ENCODE data around the gene CDK6. TPM values are rescaled to one million over a fixed set of nuclear protein-coding genes. Genes with fewer than 3 reads are reported as not detected.

Gene CDK6
- total and polyA plus RNA-seq, 2 of the 8 experiments (the other 6 are each of a cell fraction or from before 2014, with no cell fraction given): 5.9 to 18.9 TPM

GRCh38 chr7:92767437-92767836, 68.9 kb downstream of the CDK6 start:
- H3K9ac ChIP-seq (replicated peaks in 1 of 4; ENCODE audit: extremely low read depth in 1 of 4, low read depth in 3 of 4, low read length in 3 of 4): no peak overlapping the region
- no peak overlapping the region for H3K56ac ChIP-seq (replicated peaks; ENCODE audit: insufficient read length, low read depth, low read length)
- no peak overlapping the region for H3K23ac ChIP-seq (ENCODE audit: insufficient read length)
- FAIRE-seq: no peak
- no peak overlapping the region for H2BK20ac ChIP-seq (ENCODE audit: low read length)
- H2BK15ac ChIP-seq (ENCODE audit: low read length): no peak overlapping the region
- H2AK5ac ChIP-seq (ENCODE audit: low read depth, low read length): no peak overlapping the region
- H2BK120ac ChIP-seq (replicated peaks; ENCODE audit: low read depth, low read length): no peak overlapping the region
- H4K91ac ChIP-seq (replicated peaks; ENCODE audit: insufficient read length, low read length): no peak overlapping the region
- H4K8ac ChIP-seq (ENCODE audit: extremely low read depth, insufficient read depth, low read length): no peak overlapping the region
- H3K4ac ChIP-seq (replicated peaks; ENCODE audit: insufficient read length, low read depth, low read length): no peak overlapping the region
- no peak overlapping the region for H3K14ac ChIP-seq (ENCODE audit: insufficient read length)
- ChIA-PET POLR2A (ENCODE audit: partially characterized antibody) (interaction anchor here (0.7 to 2.0 kb wide), 4 partner anchors 11 to 66 kb away, joined by 3 to 14 read pairs (median 4); no protein-coding TSS in a partner anchor), CTCF (ENCODE audit: partially characterized antibody) (interaction anchor here (0.6 to 3.4 kb wide), 8 partner anchors 12 to 879 kb away, joined by 3 to 17 read pairs (median 3); no protein-coding TSS in a partner anchor)
- H2AFZ ChIP-seq (ENCODE audit: low read length): no peak overlapping the region
- H3K36me3 ChIP-seq (ENCODE audit: control insufficient read depth in 2 of 4, insufficient read depth in 4 of 4, low read length in 3 of 4): no peaks in the 10 kb centered on the region
- no peaks in the 10 kb centered on the region for H3K79me2 ChIP-seq (ENCODE audit: control insufficient read depth in 1 of 2, insufficient read depth in 2 of 2, low read length in 2 of 2)
- H4K5ac ChIP-seq (ENCODE audit: insufficient read length, low read depth, low read length): no peak overlapping the region
- H3K79me1 ChIP-seq (ENCODE audit: low read depth, low read length): no peaks in the 10 kb centered on the region; the same call in 1 of the 2 replicates
- H3K4me3 ChIP-seq (ENCODE audit: extremely low read depth in 1 of 4, insufficient read depth in 2 of 4, low read depth in 3 of 4, low read length in 4 of 4): no peak overlapping the region
- H2BK12ac ChIP-seq (ENCODE audit: low read depth, low read length): no peak overlapping the region
- no peaks in the 10 kb centered on the region for H3K27me3 ChIP-seq (replicated peaks in 1 of 4; ENCODE audit: control insufficient read depth in 3 of 4, extremely low read depth in 1 of 4, insufficient read depth in 3 of 4, low read length in 3 of 4)
- 0 out of 4 replicates have a peak overlapping the region, but pooled peaks of 1 of the 2 experiments have one; percentile 3 for H3K4me2 ChIP-seq (ENCODE audit: insufficient read depth in 1 of 2, low read depth in 2 of 2, low read length in 2 of 2)
- no peak overlapping the region for H3K27ac ChIP-seq (ENCODE audit: low read depth, low read length)
- peaks cover 0 to 39% (median 20%) of the 10 kb centered on the region in 4 experiments; a peak in 4 of 7 replicates for H3K4me1 ChIP-seq (replicated peaks in 1 of 4; ENCODE audit: control insufficient read depth in 3 of 4, insufficient read depth in 4 of 4, low read length in 3 of 4)
- no peaks in the 10 kb centered on the region for H3K9me3 ChIP-seq (ENCODE audit: insufficient read depth in 2 of 2, low read depth in 1 of 2, low read length in 1 of 2)
- no peaks in the 10 kb centered on the region; the same call in 1 of the 2 replicates for H3K23me2 ChIP-seq (ENCODE audit: low read depth, low read length)
- no peak overlapping the region; the same call in 1 of the 2 replicates for H2BK5ac ChIP-seq (ENCODE audit: low read depth, low read length)
- no peaks in the 10 kb centered on the region for H4K20me1 ChIP-seq (replicated peaks in 1 of 2; ENCODE audit: control insufficient read depth in 1 of 2, insufficient read depth in 2 of 2, low read length in 2 of 2)
- no peak overlapping the region; the same call in 1 of the 2 replicates for H3K18ac ChIP-seq (ENCODE audit: extremely low read depth, low read length)
- DNase-seq (ENCODE audit: low read depth in 1 of 2, low spot score in 2 of 2): no peak
- TF ChIP-seq TAF7 (optimal IDR thresholded peaks at IDR 0.05; ENCODE audit: borderline replicate concordance, low read depth, low read length): no peak
- TF ChIP-seq SP2 (IDR thresholded peaks at IDR 0.05; ENCODE audit: low read length): no peak
- no peak for TF ChIP-seq SP4 (IDR thresholded peaks at IDR 0.05; ENCODE audit: low read length)
- TF ChIP-seq SUZ12 (IDR thresholded peaks at IDR 0.05; ENCODE audit: low read length): no peak
- no peak for TF ChIP-seq HDAC2 (IDR thresholded peaks at IDR 0.05; ENCODE audit: borderline replicate concordance in 1 of 2, low read depth in 2 of 2, low read length in 2 of 2)
- TF ChIP-seq ZNF274 (IDR thresholded peaks at IDR 0.05; ENCODE audit: borderline replicate concordance, extremely low read depth, low read length): no peak
- no peak for TF ChIP-seq TCF12 (IDR thresholded peaks at IDR 0.05; ENCODE audit: low read depth, low read length)
- no peak for TF ChIP-seq NRF1 (IDR thresholded peaks at IDR 0.05; ENCODE audit: low read depth, low read length)
- no peak for TF ChIP-seq NANOG (IDR thresholded peaks at IDR 0.05; ENCODE audit: insufficient read depth, low read depth, low read length, poor library complexity, severe bottlenecking)
- no peak for TF ChIP-seq SAP30 (IDR thresholded peaks at IDR 0.05; ENCODE audit: insufficient read depth, insufficient replicate concordance, low read length)
- no peak for TF ChIP-seq TEAD4 (IDR thresholded peaks at IDR 0.05; ENCODE audit: low read depth, low read length)
- TF ChIP-seq GTF2F1 (IDR thresholded peaks at IDR 0.05; ENCODE audit: borderline replicate concordance, low read depth, low read length): no peak
- no peak for TF ChIP-seq POLR2AphosphoS5 (IDR thresholded peaks at IDR 0.05; ENCODE audit: low read depth, low read length)

All from H1 (cell line).